Fibroblast of upper back skin (primary cell): Measurements from ENCODE around the gene HOXA13.

ENCODE experiments used
- DNase-seq: peaks from one replicate; pipeline ENCODE4 v3.0.0-alpha.2; 2013

The HOXA13 gene

DNA sequence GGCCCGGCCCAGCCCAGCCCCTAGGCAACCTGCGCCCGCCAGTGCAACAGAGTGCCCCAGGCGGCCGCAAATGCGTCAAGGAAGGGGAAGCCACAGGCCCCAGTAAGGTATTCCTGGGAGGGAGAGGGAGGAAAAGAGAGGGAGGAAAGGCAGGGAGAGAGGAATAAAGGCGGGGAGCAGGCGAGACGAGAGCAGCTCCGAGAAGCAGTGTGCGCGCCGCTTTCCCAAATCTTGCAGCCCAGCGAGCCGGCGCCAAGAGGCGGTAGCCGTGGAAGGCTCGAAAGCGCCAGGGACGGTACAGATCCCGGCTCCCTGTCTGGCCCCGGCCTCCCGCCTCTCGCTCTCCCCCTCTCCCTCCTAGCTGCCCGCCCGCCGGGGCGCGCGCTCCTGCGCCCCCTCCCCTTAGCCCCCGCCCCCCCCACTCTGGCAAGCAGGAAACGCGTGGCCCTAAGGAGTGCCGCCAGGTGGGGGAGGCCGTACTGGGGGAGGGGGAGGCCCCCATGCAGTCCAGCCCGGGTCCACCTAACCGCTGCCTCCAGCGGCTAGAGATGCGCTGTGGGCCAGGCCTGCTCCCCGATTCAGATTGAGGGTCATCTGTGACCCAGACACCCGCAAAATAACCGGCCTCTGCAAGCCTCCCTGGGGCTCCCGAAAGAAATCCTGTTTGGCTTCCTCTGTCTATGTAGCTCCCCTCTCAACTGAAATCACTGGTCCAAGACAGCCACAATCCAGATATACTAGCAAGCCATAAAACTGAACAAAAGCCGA, 30.0 kb downstream of the HOXA13 start:
- no peak for DNase-seq

DNA sequence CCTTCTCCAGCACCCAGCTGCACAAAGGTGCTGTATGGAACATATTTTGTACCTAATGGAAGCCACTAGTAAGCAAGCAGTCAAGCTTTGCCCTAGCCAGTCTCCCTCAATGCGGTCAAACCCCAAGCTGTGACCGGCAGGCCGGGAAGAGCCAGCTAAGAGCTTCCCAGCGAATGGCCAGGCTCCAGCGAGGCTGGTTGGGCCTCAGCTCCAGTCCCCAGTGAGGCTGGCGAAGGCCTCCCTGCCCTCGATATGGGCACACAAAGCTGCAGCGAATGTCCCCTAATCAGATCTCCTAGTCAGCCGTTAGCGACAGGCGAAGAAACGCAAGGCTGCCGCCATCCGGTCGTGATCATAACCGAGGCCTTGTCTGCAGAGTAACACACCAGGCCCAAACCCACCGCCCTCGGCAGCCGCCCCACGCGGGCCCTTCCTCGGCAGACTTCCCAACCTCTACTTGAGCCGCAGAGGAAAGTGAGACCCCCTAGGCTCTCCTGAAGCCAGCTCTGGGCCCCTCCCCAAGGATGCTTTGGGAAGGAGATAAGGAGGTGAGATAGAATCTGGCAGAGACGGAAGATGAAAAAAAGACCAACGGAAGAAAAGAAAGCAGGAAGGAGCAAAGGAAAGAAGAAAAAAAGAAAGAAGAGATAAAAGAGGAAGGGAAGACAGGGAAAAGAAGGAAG, 31.5 kb downstream of the HOXA13 start:
- DNase-seq, result no peak

DNA sequence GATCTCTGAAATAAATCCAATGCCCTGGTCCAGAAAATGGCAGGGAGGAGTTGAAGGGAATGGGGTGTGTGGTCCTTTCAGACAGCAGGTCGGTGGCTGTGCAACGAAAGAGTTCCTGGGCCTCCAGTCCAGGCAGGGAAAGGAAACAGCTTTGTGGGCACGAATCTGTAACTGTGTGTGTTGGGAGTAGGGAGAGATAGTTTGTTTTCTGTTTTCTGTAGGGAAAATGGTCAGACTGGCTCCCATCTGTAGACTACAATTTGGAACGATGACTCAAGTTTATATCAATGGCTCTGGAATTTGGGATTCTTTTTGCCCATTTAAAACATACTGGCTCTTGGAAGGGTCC, 32.0 kb downstream of the HOXA13 start:
- no peak for DNase-seq

DNA sequence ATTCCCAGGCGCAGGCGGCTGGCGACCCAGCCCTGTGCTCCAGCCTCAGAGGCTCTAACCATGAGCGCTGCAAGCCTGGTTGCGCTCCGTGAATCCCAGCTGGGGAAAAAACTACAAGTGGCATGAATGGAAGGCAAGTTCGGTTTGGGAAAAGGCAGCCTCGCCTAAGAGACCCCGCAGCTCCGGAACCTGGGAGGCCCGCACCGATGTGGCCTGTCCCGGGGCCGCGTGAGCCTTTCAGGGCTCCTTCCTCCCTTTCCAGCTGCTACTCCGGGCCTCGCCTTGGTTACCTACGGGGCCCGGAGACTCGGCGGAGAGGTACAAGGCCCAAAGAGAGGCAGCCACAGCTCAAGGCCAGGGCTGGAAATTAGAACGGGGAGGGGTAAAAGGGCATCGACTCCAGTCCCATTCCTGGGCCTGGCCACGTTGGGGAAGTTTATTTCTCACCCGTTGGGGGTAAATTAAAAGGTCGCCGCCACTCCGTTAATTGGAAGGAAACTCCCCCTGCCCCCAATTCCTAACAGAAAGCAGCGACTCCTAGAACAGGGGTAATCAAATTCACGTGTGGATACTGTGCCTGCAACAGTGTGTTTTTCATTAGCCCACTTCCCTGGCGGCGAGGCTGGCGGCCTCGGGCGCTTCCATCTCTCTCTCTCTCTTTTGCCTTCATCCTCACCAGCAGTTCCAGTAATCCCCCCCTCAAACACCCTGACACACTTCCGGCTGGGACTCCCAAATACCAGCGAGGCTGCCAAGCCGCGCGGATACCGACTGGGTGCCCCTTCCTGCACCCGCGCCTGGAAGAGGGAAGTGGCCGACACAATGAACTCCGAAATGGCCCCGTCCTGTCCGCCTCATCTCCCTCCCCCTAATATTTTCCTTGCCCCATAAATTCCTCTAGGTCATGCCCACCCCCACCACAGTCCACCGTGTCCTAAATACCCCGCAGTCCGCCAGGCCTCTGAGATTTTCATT, 33.1 kb downstream of the HOXA13 start:
- DNase-seq, result peak; percentile 49

DNA sequence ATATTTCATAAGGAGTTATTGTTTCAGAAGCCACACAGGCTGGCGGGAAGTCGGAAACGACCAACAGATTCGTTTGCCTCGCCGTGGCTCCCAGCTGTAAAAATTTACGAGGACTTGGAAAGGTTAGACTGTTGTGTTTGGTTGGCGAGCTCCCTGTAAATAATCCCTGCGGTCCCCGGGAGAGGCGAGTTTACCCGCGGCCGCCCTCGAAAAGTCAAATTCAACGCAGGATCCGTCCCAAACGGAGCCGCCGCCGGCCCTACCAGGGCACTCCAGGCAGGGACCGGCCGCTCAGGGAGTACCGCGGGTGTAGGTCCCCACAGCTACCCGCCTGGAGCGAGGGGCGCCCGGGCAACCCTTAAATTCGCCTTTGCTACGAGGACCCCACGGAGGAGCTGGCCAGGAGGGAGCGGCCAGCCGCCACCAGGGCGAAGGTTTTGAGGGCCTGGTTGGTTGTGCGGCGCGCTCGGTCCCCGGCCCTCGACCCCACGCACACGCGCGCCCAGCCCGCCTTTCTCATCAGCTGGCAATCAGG, 33.8 kb downstream of the HOXA13 start:
- no peak for DNase-seq

DNA sequence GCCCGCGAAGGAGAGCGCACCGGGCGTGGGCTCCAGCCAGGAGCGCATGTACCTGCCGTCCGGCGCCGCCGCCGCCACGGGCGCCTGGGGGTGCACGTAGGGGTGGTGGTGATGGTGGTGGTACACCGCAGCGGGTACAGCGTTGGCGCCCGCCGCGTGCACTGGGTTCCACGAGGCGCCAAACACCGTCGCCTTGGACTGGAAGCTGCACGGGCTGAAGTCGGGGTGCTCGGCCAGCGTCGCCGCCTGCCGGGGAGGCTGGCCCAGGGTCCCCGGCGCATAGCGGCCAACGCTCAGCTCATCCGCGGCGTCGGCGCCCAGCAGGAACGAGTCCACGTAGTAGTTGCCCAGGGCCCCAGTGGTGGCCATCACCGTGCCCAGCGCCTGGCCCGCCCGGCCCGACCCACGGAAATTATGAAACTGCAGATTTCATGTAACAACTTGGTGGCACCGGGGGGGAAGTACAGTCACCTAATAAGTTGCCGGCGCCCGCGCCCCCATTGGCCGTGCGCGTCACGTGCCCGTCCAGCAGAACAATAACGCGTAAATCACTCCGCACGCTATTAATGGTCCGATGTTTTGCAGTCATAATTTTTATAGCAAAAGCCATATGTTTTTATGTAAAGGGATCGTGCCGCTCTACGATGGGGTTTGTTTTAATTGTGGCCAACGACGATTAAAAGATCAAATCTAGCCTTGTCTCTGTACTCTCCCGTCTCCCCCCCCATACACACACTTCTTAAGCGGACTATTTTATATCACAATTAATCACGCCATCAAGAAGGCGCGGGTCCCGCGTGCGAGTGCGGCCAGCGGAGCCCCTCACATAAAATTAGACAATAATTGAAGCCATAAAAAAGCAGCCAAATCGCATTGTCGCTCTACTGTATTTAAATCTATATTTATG, 34.5 kb downstream of the HOXA13 start, which contains the start of gene HOXA9:
Gene HOXA9, minus strand, starts transcription at position 449 of the 907 bp plus-strand sequence. Its CDS starts 80 bp downstream, at position 369.
- peak; percentile 79 for DNase-seq

DNA sequence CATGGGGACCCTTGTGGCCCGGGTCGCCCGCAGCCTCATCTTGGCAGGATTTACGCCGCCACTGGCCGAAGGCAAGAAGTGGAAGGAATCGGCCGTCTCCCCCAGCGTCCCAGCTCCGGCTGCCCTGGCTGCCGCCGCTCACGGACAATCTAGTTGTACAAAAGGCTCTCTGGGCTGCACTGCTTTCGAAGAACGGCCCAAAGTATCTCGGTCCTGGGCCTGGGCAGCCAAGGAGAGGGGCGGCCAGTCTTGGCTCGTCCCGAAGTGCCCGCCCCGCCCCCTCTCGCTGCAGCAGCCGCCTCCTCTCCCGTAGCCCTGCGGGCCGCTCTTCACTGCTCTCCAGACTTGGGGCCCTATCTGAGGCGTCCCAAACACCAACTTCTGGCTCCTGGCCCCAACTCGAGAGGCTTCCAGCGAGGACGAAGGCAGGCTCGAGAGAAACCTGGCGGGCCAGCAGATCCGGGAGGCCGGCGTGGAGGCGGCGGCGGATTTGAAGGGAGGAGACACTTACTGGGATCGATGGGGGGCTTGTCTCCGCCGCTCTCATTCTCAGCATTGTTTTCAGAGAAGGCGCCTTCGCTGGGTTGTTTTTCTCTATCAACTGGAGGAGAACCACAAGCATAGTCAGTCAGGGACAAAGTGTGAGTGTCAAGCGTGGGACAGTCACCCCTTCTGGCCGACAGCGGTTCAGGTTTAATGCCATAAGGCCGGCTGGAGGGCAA, 35.4 kb downstream of the HOXA13 start:
- DNase-seq, result no peak

DNA sequence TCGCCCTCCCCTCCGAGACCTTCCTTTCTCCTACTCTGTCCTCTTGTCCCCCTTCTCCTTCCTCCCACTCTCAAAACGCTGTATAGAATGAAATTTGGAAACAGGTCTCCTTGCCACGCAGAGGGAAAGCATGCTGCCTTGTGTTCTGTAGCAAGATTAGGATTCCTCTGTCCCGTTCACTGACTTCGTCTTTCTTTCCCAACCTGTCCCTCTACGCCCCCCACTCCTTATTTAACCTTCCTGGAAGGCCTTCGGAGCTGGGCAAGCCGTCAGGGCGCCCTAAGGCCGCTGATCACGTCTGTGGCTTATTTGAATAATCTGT, 35.9 kb downstream of the HOXA13 start:
- no peak for DNase-seq

DNA sequence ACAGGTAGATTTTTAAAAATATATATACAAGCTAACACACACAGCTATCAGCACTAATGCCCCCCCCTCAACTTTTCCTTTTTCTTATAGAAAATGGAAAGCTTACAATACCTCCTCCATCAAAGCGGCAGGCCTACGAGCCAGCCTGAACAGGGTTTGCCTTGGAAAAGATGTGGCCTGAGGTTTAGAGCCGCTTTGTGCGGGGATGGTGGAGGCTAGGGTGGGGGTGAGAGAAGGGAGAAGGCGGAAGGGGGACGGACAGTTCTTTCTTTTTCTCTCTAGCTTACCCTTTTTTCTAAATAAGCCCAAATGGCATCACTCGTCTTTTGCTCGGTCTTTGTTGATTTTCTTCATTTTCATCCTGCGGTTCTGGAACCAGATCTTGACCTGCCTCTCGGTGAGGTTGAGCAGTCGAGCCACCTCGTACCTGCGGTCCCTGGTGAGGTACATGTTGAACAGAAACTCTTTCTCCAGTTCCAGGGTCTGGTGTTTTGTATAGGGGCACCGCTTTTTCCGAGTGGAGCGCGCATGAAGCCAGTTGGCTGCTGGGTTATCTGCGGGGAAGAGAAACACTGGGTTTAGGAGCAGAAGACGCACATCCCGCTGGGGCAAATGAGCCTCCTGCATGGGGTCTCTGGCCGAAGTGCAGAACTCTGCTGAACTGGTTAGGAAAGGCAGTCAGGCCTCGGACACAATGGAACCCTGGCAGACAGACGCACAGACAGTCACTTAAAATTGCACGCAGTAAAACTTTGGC, 36.4 kb downstream of the HOXA13 start:
- no peak for DNase-seq

DNA sequence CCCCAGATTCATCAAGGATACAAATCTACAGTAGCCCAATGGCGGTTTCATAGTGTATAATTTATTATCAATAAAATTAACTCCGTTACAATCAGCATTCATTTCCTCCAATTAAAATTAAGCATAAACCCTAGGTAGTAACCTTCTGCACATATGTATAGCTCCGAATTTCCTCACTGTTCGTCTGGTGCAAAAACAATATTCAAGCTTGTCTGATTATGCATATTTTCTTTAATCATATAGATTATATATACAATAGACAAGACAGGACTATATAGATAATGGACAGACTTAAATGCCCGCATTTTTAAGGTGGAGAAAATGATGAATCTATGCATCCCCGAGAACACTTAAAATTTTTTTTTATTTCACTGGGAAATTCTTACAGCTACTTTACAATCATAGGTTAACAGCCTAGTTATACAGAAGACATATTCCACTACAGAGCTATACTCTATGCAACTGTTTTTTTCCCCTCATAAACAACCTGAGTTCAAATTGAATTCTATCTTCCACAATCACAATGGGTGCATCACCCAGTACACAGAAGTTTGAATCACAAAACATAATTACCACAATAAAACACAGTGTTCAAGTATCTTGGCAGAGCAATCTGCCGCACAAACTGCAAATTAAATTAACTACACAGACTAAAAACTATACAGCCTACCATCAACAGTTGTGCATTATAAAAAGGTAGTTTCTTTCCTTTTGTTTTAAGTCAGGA, 37.2 kb downstream of the HOXA13 start:
- no peak for DNase-seq

DNA sequence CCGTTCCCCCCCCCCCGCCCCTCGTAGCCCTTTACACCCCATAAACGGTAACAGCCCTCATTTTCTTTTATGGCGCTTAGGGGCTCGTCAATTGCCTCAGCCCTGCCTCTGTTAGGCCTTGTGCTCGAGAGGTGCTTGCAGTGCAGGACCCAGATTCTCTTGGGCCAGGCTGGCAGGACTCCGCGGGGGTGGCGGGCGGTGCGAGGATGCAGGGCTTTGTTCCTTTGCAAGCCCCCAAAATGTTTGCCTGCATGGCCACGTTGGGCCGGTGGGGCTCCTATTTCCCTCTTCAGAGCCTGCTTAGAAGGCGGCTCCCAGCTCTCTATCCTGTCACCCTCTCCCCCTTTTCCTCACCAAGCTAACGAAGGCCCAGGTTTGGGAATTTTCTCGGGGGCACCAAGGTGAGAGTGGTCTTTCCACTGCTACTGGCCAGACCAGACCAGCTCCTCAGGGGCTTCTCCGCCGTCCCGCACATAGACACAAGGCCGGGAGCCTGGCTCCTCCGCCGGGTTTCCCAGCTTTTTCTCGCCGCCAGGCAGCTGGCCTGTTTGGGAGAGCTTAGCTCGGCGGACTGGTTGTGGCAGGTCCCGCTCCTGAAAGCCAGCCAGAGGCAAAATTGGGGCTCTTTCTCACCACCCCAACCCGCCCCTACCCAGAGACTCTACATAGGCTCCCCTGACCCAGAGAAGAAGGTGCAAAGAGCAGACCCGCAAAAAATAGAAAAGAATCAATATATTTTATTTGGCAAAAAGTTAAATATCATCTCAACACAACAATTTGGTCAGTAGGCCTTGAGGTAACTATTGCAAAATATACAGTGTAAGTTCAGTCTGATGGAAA, 38.0 kb downstream of the HOXA13 start:
- no peak for DNase-seq

DNA sequence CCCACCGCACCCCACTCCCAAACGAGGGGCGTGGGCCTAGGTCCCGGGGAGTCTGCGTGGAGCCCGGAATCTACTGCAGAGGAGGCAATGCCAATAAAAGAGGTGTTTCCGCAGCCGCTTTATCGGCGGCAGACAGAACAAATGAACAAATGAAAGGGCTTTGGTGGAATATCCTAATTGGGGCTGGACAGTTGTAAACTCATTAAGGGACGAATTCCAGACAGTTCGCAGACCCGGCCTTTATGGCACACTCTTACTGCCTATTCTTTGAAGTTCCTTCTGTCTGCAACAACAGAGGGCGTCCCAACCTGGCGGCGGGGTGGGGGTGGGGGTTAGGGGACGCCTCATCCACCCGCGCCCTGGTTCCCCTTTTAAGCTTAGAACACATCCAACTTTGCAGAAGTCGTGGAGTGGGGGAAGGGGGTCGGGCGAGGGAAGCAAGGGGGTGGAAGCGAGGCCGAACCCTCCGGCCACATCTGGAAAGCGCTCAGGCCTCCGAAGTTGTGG, 38.6 kb downstream of the HOXA13 start:
- DNase-seq, result no peak

DNA sequence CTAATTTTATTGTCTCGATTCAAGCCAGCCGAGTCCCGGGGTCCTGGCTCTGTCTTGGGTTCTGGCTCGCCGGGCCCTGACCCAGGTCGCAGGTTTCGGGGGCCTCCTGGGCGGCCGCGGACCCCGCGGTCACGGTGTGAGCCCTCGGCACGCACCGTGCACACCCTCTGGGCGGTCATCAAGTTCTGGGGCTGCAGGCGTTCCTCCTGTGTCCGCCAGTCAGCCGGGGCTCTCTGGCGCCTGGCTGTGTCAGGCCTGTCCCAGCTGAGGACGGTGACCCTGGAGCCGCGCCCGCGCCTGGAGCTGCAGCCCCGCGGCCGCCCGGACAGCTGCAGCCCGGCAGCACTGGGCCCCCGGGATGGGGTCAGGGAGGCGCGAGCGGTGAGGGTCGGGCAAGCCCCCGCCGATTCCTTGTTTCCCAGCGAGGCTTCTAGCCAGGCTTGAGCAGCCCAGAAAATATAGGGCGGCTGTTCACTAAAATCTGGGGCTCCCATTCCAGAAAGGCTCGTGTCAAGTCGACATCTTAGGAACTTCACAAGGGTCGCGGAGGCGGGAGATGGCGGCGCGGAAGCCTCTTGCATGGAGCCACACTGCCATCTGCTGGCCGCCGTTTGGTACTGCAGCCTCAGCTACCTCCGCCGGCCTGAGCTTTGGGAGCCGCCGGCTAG, 39.2 kb downstream of the HOXA13 start:
- peak; percentile 77 for DNase-seq

DNA sequence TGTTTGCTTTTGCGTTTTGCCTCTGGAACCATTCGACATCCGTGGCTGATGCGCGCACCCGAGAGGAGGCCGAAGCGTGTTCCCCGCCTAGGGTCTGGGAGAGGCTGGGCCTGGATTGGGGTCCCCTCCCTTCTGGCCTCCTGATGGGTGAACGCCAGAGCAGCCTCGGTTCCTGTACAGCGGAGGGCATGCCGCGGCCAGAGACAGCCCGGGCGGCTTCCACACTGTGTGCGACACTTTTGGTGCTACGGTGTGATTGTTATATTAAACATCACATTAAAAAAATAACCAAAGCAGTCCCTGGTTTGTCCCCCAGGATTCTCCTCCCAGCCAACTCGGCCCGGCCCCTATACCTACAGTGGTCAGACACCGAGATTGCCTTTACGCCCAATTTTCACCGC, 39.7 kb downstream of the HOXA13 start:
- DNase-seq, result no peak

DNA sequence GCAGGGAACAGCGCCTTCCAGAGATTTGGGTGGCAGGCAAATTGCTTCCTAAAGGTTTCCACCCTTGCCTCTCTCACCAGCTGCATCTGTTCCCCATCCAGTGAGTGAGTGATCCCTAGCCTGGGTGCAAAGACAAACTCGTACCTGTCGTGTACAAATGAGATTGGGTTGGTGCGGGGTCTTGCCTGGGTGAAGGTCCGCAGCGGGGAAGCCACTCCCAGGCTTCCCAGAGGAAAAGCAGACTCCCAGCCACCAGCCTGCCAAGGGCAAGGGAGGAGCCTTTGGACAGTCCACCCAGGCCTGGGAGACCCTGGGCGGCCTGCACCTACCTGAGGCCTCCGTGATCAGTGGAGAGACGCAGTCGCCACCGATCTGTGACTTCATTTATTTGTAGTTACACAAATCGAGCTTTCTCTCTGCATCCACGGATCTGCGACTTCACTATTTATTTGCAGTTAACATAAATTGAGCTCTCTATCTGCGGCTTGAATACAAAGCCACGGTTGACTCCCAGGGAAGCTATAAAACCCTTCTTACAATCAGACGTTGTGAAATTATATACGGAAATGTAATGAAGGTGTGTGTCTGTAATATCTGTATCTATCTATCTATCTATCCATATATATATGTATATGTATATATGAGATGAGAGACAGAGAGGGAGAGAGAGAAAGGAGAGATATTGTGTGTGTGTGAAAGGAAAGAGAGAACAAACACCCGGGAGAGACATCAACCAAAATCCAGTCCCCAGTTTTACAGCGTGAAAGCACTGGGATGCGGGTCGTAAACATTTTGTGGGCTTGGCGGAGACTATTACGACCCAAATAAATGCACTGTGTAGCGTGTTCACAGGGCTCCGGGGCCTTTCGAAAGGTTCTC, 40.4 kb downstream of the HOXA13 start:
- no peak for DNase-seq

DNA sequence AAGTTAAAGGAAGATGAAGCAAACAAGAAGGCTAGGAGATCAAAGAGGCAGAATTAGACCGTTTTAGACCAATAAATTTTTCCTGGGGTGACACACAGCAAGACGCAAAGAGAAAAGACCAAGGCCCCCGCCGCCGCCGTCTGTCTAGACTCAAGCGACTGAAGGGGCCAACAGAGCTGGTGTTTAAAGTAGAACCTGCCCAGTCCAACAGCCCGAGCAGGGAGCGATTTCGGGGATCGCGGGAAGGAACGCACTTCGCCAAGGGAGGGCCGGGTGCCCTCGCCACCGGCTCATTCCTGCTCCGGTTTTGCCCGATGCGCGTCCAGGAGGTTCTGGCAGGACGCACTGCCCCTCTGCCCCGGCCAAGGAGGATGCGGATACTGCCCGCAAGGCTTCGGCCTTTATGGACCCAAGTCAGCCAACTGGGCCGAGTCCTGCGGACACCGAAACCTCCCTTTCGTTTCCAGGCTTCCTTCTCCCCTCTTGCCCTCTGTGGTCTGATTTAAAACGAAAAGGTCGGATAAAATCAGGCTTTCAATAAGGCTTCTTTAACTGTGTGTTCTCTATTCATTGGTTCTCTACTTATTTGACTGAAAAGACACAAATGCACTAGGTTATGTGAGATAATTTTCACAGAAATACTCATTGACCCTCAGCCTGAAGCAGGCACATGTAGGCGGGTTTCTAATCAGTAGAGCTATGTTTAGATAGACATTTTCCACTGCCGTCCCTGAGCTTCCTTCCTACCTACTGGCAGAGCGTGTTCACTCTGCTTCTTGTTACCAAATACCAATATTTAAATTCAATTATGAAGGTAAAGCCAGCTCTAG, 41.2 kb downstream of the HOXA13 start:
- no peak for DNase-seq
